G401 (cell line): ENCODE measurements around the gene HRK. TPM values are rescaled to one million over a fixed set of nuclear protein-coding genes. Genes with fewer than 3 reads are reported as not detected.

Experiments used
- DNase-seq: peaks from one replicate; pipeline ENCODE4 v3.0.0-alpha.2; 2015; ENCODE audit warnings: low spot score
- in situ Hi-C: cut with HindIII; loops from 2 replicates; pipeline ENCODE4 v1.10.0; 2016; ENCODE audit warnings: low sequenced_read_pairs, mixed read lengths
- total RNA-seq: library from RNA; depleted of rRNA; stranded (reverse); fragments of >200 nt; shearing (Covaris generic); gene quantifications from 2 replicates; pipeline ENCODE4 v1.2.3, GENCODE V29; 2014

HRK gene
- total RNA-seq, 1 experiment from 2014 or later = 8.9 TPM

DNA sequence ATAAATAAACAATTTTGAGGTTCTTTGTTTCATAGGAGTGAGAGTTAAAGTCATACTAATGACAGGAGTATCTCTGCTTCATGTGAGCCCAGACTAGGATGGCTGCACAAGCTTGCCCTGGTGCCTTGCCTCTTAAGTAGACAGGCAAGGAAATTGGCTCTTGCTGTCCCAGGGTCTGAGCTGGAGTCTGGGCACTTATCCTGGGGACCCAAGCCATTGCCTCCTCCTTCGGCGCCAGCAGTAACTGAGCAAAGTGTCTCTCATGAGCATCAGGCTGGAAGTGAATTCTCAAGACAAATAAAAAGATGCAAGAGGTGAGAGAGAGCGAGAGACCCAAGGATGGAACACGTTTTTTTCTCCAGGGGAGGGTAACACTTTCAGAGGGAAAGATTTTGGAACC, 22.6 kb upstream of the HRK start:
- in situ Hi-C loops = no loop called here
- no peak for DNase-seq

DNA sequence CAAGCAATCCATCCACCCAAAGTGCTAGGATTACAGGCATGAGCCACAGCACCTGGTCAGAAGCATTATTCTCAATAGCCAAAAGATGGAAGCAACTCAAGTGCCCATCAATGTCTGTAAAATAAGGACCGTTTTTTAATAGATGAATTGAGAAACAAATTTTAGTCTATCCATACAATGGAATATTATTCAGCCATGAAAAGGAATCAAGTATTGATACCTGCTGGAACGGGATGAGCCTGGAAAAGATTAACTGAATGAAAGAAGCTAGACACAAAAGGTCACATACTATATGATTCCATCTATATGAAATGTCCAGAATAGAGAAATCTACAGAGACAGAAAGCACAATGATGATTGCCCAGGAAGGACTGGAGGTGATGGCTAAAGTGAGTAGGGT, 20.4 kb upstream of the HRK start:
- in situ Hi-C loops = no loop called here
- no peak for DNase-seq

DNA sequence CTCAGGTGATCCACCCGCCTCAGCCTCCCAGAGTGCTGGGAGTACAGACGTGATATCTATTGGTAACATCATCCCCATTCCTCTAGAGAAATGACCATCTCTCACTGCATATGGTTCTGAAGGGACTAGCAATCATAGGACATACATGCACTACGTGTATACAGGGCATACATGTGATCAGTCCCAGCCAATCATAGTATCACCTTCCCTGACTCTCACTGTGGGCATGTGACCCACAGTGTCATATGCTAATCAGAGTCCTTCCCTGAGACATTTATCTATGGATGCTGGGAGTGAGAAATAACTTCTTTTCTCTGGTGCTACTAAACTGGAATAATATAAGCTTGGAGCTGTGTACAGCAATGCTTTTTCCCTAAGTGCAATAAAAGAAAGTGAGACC, 17.4 kb upstream of the HRK start:
- in situ Hi-C loops = no loop called here

DNA sequence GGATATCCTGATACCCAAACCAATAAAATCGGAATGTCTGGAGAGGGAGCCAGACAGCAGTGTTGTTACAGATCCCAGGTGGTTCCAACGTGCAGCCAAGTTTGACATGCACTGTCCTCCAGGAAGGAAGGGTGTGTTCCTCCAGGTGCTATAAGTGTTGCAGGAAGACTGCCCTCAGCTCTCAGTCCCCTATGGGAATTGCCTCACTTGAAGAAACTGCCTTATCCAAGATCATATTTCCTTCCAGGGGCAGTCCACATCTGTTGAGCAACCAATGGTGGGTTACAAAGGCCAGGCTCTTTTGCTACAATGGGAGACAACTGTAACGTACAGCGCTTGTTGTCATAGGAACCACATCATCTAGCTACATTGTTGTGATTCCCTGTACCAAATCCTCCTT, 16.2 kb upstream of the HRK start:
- in situ Hi-C loops = no loop called here
- no peak for DNase-seq

More for the DNA sequence above, 17.4 kb upstream of the HRK start:
- DNase-seq = no peak

DNA sequence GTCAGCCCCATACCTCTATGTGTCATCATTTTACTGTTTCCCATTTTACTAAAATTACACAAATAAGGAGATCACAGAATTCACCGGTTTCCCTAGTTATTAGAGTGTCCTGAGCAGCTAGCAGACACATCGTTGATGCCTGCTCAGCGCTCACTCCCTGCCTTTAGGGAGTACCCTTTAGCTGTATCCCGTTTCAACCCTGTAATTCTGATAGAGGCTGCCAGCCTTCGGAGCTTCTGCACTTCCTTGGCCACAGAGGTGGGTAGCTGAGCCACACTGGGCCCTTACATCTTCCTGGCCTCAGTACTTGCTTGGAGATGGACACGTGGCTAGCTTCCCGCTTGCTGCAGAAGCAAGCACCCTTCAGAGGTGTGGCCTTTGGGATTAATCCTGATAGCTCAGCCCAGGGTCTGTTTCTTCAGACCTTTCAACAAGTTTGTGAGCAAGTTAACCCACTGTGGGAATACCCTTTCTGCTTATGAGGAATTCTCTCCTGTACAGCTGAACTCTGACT, 15.2 kb upstream of the HRK start:
- DNase-seq = no peak
- in situ Hi-C loops = no loop called here

DNA sequence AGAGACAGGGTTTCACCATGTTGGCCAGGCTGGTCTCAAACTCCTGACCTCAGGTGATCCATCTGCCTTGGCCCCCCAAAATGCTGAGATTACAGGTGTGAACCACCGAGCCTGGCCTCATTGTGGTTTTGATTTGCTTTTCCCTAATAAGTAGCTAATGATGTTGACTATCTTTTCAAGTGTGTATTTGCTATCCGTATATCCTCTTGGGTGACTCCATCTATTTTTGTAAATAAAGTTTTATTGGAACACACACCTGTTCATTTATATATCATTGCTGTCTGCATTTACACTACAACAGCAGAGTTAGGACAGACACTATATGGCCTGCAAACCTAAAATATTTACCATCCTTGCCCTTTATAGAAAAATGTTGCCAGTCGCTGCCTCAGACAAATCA, 13.7 kb upstream of the HRK start:
- no peak for DNase-seq
- in situ Hi-C loops = no loop called here

DNA sequence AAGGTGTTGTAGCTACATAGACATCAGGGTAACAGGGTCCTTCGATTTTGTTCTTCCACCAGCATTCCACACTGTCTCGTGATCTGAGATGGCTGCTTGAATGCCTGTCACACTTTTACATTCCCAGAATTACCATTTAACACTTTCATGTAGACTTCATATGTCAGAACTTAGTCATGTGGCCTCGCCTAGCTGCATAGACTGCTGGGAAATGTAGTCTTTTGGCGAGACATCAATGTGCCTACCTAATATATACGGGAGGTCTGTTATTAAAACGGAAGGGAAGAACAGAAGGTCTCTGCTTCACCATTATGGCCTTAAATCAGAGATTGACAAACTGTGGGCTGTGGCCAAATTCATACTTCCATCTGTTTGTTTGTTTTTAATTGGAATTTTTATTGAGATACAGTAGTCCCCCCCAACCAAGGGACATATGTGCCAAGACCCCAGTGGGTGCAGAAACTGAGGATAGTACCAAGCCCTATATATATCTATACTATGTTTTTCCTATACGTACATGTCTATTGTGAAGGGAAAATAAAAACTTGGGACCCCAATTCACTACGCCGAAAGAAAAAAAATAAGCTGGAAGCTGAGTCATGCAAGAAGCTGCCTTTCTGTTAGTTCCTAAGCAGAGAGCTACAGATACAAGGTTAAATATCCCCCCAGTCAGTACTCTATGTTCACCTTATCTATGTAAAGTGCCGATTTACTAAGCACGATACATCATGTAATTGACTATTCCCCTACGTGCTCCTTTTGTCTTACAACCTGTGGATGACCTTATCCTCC, 11.3 kb upstream of the HRK start:
- no peak for DNase-seq
- in situ Hi-C loops = no loop called here

DNA sequence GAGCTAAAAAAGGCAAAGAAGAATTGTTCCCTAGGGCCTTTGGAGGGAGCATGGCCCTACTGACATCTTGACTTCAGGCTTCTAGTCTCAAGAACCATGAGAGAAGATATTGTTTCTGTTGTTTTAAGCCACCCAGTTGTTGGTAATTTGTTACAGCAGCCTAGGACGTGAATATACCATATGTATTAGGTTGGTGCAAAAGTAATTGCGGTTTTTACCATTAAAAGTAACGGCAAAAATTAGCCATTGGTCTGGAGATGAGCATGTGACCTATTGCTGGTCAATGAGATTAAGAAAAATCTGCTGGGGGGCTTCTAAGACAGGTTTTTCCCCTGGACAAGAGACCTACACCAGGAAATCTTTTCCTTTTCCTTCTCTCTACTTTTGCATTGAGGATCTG, 9.8 kb upstream of the HRK start:
- no peak for DNase-seq
- in situ Hi-C loops = no loop called here

DNA sequence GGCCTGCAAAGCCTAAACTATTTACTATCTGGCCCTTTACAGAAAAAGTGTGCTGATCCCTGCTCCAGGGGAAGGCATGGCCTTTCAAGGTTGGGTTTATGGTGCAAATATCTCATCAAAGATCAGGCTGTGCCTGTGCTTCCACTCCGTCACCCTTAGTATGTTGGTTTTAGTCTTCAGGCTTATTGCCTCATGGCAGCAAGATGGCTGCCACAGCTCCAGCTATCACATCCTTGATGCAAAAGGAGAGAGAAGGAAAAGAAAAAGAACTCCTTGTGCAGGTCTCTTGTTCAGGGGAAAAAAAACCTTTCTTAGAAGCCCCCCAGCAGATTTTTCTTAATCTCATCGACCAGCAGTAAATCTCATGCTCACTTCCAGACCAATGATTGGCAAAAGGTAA, 9.1 kb upstream of the HRK start:
- DNase-seq = no peak
- in situ Hi-C loops = no loop called here

DNA sequence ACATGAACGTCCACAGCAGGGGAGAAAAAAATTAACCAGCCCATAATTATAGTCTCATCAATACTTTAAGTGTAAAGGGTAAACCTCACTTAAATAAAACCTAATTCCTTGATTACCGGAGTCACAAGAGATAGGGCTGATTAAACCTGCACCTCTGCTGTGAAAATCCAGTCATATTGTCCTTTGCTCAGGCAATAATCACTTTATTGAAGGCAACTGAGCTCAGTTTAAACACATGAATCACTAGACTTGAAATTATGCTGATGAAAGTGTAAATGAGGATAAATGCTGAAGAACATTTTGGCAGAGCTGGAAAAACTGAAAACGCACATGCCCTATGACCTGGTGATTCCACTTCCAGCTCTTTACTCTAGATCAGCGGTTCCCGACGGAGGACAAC, 6.7 kb upstream of the HRK start:
- DNase-seq = no peak
- in situ Hi-C loops = no loop called here

DNA sequence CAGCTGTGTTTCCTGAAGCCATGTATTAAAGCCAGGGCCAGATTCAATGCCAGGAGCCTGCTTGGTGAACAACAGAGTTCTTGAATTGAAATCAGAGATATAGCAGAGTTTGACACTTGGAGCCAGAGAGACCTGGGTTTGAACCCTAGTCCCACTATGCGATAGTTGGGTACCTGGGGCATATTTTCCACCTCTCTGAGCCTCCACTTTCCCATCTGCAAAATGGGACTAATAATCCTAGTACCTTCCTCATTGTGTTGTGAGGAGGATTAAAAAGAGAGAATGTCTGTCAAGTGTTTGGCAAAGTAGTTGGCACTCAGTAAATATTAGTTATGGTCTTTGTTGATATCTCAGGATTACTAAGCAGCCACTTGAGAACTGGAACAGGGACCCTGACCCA, 6.0 kb upstream of the HRK start:
- DNase-seq = no peak
- in situ Hi-C loops = no loop called here

DNA sequence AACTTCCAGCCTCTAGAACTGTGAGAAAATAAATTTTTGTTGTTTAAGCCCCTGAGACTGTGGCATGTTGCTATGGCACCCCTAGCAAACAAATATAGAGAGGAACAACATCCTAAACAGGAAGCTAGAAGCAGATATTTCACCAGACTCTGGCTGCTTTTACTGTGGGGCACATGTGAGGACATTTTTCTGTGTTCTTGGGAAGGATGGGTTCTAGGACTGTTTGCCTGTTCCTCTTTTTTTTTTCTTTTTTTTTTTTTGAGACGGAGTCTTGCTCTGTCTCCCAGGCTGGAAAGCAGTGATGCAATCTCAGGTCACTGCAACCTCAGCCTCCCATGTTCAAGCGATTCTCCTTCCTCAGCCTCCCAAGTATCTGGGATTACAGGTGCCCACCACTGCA, 4.2 kb upstream of the HRK start:
- no peak for DNase-seq
- in situ Hi-C loops = no loop called here

DNA sequence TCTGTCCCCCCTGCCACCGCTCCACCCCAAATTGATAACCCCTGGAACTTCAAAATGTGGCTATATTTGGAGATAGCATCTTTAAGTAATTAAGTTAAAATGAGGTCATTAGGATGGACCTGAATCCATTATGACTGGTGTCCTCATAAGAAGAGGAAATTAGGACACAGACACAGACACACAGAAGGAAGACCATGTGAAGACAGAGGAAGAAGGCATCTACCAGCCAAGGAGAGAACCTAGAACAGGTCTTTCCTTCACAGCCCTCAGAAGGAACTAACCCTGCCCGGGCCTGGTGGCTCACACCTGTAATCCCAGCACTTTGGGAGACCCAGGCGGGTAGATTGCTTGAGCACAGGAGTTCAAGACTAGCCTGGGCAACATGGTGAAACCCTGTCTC, 3.6 kb upstream of the HRK start:
- in situ Hi-C loops = no loop called here
- DNase-seq = no peak

DNA sequence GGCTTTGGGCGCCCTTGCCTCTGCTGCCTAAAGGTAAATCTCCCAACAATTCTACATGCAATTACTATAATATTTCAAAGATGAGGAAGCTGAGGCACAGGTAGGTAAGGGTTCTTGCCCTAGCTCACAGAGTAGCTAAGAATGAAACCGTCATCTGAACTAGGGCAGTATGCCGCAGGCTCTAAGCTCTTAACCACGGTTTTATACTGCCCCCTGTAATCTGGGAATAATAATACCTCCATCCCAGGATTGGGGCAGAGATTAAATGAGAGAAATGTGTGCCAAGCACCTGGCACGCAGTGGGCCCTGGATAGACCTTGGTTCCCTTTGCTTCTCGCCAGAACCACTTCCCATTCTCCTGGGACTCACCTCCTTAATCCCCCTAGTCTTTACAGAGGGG, 1.5 kb upstream of the HRK start:
- in situ Hi-C loops = no loop called here
- DNase-seq = peak; percentile 31

DNA sequence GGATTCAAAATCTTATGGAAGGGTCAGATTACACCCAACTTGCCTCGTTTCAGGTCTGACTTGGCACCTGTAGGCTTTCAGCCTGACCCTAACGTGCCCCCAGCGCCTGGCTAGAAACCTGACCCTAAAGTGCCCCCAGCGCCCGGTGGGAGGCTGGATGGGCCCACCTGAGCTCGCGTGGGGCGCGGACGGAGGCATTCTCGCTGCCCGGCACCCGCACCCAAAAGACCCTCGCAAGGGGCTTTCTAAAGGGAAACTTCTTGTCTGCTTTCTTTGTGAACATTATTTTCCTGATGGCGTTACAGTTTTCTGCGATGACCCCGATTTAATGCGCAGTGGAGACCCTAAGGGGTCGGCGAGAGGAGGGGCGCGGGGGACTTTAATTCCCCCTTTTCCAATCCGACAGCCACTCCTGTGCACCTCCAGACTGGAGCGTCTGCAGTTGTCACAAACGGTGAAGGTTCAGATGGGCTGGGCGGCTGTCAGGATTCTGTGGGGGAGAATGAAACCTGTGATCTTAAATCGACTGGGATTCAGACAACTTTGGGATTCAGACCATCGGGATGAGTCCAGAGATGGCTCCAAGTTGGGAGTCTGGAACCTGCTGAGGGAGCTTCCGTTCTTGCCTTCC, 751 bp upstream of the HRK start:
- in situ Hi-C loops = no loop called here
- no peak for DNase-seq

DNA sequence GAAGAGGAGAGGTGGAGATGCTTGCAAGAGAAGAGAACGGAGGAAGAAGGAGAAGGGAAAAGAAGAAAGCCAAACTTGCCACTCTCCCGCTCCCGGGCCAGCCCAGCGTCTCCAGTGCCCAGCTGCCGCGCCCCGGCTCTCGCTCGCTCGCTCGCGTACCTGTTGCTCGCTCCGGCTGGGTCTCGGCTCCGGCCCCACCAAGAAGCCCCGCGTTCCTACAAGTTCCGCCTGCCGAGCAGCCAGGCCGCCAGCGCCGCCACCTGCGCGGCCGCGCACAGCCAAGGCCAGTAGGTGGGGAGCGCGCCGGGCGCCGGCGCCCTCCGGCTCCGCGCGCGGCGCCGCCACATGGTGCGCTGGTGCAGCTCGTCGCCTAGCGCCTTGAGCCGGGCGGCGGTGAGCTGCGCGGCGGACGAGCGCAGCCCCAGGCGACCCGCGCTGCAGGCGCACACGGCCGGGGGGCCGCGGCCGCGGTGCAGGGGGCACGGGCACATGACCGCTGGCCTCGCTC, 370 bp downstream of the HRK start:
- DNase-seq = no peak
- in situ Hi-C loops = no loop called here

DNA sequence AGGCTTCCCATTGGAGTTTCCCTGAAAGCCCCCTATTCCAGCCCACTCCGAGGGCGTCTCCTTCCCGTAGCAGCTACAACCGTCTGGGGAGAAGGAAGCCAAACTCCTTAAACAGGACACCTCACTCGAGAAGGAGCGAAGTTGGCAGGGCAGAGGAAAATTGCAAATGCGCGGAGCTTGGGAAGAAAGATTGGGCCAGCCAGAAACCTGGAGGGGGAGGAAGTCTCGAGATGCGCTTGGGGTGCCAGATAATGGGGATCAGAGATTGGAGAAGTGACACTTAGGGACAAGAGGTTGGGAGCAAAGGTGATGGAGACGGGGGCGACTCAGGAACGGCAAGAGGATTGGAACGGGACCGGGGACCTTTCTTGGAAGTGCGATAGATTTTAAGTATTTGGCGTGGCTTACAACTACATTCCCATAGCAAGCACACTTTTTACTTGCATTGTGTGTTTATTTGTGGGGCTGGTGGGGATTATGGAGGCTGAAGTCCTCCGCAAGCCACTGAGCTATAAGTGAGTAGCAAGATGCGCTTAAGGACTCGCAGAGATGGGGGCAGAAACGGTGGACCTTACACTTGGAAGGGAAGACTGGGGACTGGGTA, 926 bp downstream of the HRK start:
- in situ Hi-C loops = no loop called here
- no peak for DNase-seq

DNA sequence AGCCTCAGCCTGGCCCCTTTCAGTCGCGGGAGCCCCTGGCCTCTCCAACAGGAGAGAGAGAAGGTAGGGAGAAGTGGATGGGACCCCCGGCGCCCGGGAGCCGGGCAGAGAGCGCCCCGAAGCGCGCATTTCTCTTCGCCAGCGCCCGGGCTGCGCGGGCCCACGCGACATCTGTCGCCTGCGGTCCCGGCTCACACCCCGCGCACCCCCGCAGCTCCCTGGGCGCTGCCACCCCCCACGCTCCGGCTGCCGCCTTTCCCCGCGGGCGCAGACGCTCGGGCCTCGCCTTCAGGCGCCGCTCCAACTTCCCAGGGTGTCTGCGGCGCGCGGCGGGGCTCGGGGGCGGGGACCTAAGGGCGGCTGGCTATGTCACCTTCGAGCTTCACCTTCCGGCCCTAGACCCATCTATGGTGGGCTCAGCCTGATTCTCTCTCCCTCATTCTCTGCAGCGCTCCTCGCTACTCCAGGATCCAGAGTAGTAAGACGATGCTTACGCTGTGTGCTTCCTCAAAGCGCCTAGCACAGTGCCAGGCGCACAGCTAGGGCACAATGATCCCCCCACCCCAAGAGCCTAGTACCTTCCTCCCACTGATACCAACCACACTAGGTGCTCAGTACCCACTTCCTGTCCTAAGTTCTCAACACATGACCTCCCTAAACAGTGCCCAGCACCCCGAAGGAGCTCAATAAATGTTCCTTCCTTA, 1.6 kb downstream of the HRK start:
- in situ Hi-C loops = no loop called here

DNA sequence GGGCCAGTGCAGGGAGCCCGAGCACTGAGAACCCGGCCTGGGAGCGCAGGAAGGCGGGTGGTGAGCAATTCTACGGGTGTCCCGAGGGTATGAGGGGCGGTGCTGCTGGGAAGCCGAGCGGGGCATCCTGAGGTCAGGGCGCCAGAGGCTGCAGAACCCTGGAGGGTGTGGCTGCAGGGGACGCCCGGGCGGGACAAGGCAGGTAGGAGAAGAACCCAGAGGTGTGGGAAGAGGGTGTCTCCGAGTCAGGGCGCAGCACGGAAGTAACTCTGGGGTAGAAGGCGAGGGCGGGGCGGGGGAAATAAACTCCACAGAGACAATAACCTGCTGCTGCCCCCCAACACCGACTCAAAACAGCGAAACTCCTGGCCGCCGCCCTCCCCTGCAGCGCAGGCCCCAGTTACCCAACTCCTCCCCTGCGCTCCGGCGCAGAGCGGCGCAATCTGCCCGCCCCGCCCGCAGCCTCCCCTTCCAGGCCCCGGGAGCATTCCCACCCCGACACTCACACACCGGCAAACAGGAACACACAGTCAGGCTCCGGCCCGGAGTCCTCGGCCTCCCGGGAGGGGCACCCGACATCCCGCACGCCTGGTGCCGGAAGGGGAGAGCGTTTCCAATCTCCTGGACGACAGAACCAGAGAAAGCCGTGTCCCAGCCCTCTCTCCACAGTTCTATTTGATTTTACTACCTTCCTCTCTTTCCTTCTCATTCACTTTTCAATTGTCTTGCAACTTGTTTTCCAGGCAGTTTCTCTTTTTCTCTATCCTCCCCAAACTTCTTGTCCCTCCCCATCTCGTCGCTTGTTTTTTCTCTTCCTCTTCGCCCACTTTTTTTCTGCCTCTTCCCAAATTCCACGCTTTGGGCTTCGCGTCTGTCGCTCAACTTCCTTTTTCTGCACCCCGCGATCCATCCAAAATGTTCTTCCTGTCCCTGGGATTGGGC, 2.4 kb downstream of the HRK start:
- DNase-seq = no peak

More for the DNA sequence above, 1.6 kb downstream of the HRK start:
- no peak for DNase-seq

More for the DNA sequence above, 2.4 kb downstream of the HRK start:
- in situ Hi-C loops = no loop called here
